Brain pericyte (primary cell): ENCODE data around the gene ZNF507.

ENCODE experiments used
- DNase-seq: peaks from one replicate; pipeline ENCODE4 v3.0.0-alpha.2; 2012; ENCODE audit warnings: low read depth, low spot score

The ZNF507 gene

GRCh38 chr19:32339988-32340874 lies 5.2 kb upstream of the ZNF507 start:
- no peak for DNase-seq

GRCh38 chr19:32342695-32343094 lies 2.7 kb upstream of the ZNF507 start:
- DNase-seq: no peak

GRCh38 chr19:32343550-32344262 lies 1.7 kb upstream of the ZNF507 start:
- DNase-seq: no peak

- no peak for DNase-seq
Observed at GRCh38 chr19:32346901-32347300, 1.5 kb downstream of the ZNF507 start.

- DNase-seq: no peak
Observed at GRCh38 chr19:32347573-32347972, 2.2 kb downstream of the ZNF507 start.

GRCh38 chr19:32349051-32349450 lies 3.6 kb downstream of the ZNF507 start:
- no peak for DNase-seq

- DNase-seq: no peak
Observed at GRCh38 chr19:32349724-32350470, 4.5 kb downstream of the ZNF507 start.

GRCh38 chr19:32350471-32350865 lies 5.1 kb downstream of the ZNF507 start:
- no peak for DNase-seq

- no peak for DNase-seq
Observed at GRCh38 chr19:32350987-32351348, 5.6 kb downstream of the ZNF507 start.

- no peak for DNase-seq
Observed at GRCh38 chr19:32352241-32352630, 6.8 kb downstream of the ZNF507 start.

- DNase-seq: no peak
Observed at GRCh38 chr19:32354345-32354744, 8.9 kb downstream of the ZNF507 start.

GRCh38 chr19:32355309-32355708 lies 9.9 kb downstream of the ZNF507 start:
- DNase-seq: no peak

- DNase-seq: no peak
Observed at GRCh38 chr19:32357720-32358119, 12.3 kb downstream of the ZNF507 start.

GRCh38 chr19:32358321-32358720 lies 12.9 kb downstream of the ZNF507 start:
- no peak for DNase-seq

GRCh38 chr19:32359581-32359980 lies 14.2 kb downstream of the ZNF507 start:
- no peak for DNase-seq

GRCh38 chr19:32361574-32362317 lies 16.3 kb downstream of the ZNF507 start:
- DNase-seq: no peak

GRCh38 chr19:32362318-32362691 lies 16.9 kb downstream of the ZNF507 start:
- no peak for DNase-seq

- no peak for DNase-seq
Observed at GRCh38 chr19:32363175-32363574, 17.8 kb downstream of the ZNF507 start.

GRCh38 chr19:32363632-32364031 lies 18.2 kb downstream of the ZNF507 start:
- DNase-seq: no peak

- no peak for DNase-seq
Observed at GRCh38 chr19:32364040-32364439, 18.6 kb downstream of the ZNF507 start.

GRCh38 chr19:32367063-32367462 lies 21.7 kb downstream of the ZNF507 start:
- DNase-seq: no peak
